Measurements from ENCODE around the gene TRIM40. TPM values are rescaled to one million over a fixed set of nuclear protein-coding genes. Genes with fewer than 3 reads are reported as not detected.
"Not testable (repeated sequence)": the region's sequence is repeated elsewhere in the genome, so short reads cannot be mapped to it uniquely, and the experiment has no call there.

TRIM40 gene
- total and polyA plus RNA-seq, 8 donors: not detected

GRCh38 chr6:30162265-30163089 lies 26.5 kb downstream of the TRIM40 start:
- Histone ChIP-seq H3K4me3 (no peak overlapping the region), H3K27ac (no peak overlapping the region), H3K36me3 (no peaks in the 10 kb centered on the region), H3K27me3 (peaks cover 0 to 25% (median 3%) of the 10 kb centered on the region in 3 donors), H3K9me3 (no peaks in the 10 kb centered on the region), H3K4me1 (peaks cover 0 to 2% (median 0%) of the 10 kb centered on the region in 4 donors)
- no peak for DNase-seq
- intact Hi-C loops (cut with DNase I; ENCODE audit: low total_unique reads): no loop called here
- 70 to 78% (median 76%) methylated on average over 12 of the region's 12 CpGs for WGBS, 5 donors
- TF ChIP-seq POLR2A (IDR thresholded peaks at IDR 0.05) (no peak), EP300 (IDR thresholded peaks at IDR 0.05) (no peak), POLR2AphosphoS5 (IDR thresholded peaks at IDR 0.05) (no peak), CTCF (IDR thresholded peaks at IDR 0.05) (no peak)

DNA sequence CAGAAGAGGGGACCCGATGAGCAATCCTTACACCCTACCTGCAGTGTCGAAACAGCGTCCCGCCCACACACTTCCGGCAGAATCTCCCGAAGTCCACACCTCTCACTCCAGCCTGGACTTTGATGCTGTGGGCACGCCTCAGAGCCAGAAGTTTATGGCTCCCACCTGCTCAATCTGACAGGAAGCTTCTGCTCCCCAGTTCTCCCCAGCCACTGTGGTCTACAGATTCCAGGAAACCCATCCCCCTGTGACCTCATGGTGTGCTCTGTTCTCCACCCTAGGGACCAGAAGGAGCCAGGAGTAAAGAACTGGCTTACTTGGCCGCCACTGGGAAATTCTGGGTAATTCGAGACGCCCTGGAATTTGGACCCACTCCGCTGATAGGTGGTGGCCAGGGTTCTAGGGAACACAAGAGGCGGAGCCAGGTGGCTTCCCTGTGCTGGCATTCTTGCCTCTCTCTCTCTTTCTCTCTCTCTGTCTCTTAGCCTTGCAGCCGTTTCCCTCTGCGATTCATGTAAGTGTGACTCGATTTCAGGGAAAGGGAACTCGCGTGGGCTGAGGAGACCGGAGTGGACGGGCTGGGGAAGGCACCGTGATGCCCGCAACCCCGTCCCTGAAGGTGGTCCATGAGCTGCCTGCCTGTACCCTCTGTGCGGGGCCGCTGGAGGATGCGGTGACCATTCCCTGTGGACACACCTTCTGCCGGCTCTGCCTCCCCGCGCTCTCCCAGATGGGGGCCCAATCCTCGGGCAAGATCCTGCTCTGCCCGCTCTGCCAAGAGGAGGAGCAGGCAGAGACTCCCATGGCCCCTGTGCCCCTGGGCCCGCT lies 27.4 kb downstream of the TRIM40 start, which contains the start of gene TRIM15:
TRIM15 (plus strand) TSS at position 457 of the 828 bp plus-strand sequence; CDS start at position 596, 139 bp downstream.
- TF ChIP-seq EP300 (IDR thresholded peaks at IDR 0.05) (no peak), POLR2A (IDR thresholded peaks at IDR 0.05) (no peak), CTCF (IDR thresholded peaks at IDR 0.05) (no peak)
- H3K27me3 ChIP-seq: peaks cover 0 to 28% (median 5%) of the 10 kb centered on the region in 3 donors
- no peaks in the 10 kb centered on the region for H3K36me3 ChIP-seq
- intact Hi-C loops (cut with DNase I; ENCODE audit: low total_unique reads): no loop called here
- H3K4me1 ChIP-seq: peaks cover 0 to 2% (median 0%) of the 10 kb centered on the region in 4 donors
- no peak within 1 kb of the TSS for H3K27ac ChIP-seq
- WGBS, 5 donors: 65 to 78% (median 70%) methylated on average over 28 to 31 of the region's 31 CpGs
- no peak within 1 kb of the TSS for H3K4me3 ChIP-seq
- peak in 1 of 2 donors; percentile 72 for DNase-seq
- H3K9me3 ChIP-seq: no peaks in the 10 kb centered on the region

DNA sequence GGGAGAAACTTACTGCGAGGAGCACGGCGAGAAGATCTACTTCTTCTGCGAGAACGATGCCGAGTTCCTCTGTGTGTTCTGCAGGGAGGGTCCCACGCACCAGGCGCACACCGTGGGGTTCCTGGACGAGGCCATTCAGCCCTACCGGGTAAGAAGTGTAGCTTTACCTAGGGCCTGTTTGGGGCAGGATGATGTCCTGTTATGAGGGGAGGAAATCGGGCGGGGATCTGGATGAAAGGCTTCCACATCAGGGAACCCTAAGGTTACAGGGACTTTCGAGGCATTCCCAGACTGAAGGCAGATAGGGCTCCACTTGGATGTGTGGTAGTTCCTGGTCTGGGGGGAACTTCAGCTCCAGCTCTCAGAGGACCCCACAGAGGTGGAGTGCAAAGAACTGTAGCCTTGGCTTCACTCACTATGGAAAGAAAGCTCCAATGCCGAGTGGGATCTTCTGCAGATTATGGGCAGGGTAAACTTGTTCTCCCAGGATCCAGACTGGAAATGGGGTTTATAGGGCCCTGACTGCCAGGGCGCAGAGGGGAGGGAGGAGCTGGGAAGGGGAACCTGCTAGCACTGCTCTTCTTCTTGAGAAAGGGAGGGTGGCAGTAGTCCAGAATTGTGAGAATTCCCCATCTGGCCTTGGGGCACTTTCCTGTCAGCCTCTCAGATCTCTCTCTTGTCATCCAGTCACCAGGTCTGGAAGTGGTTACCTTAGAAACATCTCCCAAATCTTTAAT lies 28.1 kb downstream of the TRIM40 start:
- H3K4me1 ChIP-seq: peaks cover 0 to 2% (median 0%) of the 10 kb centered on the region in 4 donors
- no peak for DNase-seq
- peaks cover 0 to 31% (median 5%) of the 10 kb centered on the region in 3 donors for H3K27me3 ChIP-seq
- intact Hi-C loops (cut with DNase I; ENCODE audit: low total_unique reads): no loop called here
- H3K27ac ChIP-seq: no peak overlapping the region
- TF ChIP-seq POLR2A (IDR thresholded peaks at IDR 0.05): no peak
- no peak for TF ChIP-seq POLR2AphosphoS5 (IDR thresholded peaks at IDR 0.05)
- TF ChIP-seq EP300 (IDR thresholded peaks at IDR 0.05): no peak
- TF ChIP-seq CTCF (IDR thresholded peaks at IDR 0.05): no peak
- WGBS, 5 donors: 82 to 91% (median 87%) methylated on average over 16 of the region's 16 CpGs
- no peak overlapping the region for H3K4me3 ChIP-seq
- H3K36me3 ChIP-seq: no peaks in the 10 kb centered on the region
- H3K9me3 ChIP-seq: no peaks in the 10 kb centered on the region

- H3K4me3 ChIP-seq: no peak overlapping the region
Observed at GRCh38 chr6:30164714-30165113, 28.8 kb downstream of the TRIM40 start.

DNA sequence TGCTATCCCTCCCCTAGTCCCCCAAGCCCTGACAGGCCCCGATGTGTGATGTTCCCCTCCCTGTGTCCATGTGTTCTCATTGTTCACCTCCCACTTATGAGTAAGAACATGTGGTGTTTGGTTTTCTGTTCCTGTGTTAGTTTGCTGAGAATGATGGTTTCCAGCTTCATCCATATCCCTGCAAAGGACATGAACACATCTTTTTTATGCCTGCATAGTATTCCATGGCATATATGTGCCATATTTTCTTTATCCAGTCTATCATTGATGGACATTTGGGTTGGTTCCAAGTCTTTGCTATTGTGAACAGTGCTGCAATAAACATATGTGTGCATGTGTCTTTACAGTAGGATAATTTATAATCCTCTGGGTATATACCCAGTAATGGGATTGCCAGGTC lies 29.3 kb downstream of the TRIM40 start:
- H3K27ac ChIP-seq; H3K4me3 ChIP-seq; H3K36me3 ChIP-seq; intact Hi-C loops (cut with DNase I; ENCODE audit: low total_unique reads); H3K4me1 ChIP-seq; H3K9me3 ChIP-seq; DNase-seq: not testable (repeated sequence)
- 87 to 100% (median 95%) methylated on average over 1 of the region's 1 CpG for WGBS, 5 donors
- H3K27me3 ChIP-seq: peaks cover 0 to 39% (median 3%) of the 10 kb centered on the region in 3 donors

More at GRCh38 chr6:30164714-30165113, 28.8 kb downstream of the TRIM40 start:
- DNase-seq: no peak
- Histone ChIP-seq H3K27me3 (peaks cover 0 to 35% (median 3%) of the 10 kb centered on the region in 3 donors), H3K36me3 (no peaks in the 10 kb centered on the region), H3K27ac (no peak overlapping the region), H3K9me3 (no peaks in the 10 kb centered on the region), H3K4me1 (peaks cover 0 to 2% (median 0%) of the 10 kb centered on the region in 4 donors)
- 76 to 88% (median 84%) methylated on average over 4 of the region's 4 CpGs for WGBS, 5 donors
- intact Hi-C loops (cut with DNase I; ENCODE audit: low total_unique reads): no loop called here
- TF ChIP-seq EP300 (IDR thresholded peaks at IDR 0.05) (no peak), POLR2A (IDR thresholded peaks at IDR 0.05) (no peak), POLR2AphosphoS5 (IDR thresholded peaks at IDR 0.05) (no peak), CTCF (IDR thresholded peaks at IDR 0.05) (no peak)
